A673 (cell line): ENCODE measurements around the gene TMEM184A. TPM values are rescaled to one million over a fixed set of nuclear protein-coding genes. Genes with fewer than 3 reads are reported as not detected.

ENCODE experiments used
- BruUV-seq: library from RNA; stranded (reverse); fragments of 400-500 nt; replicated peaks from 2 replicates; lab custom pipeline; 2021; lab: Mats Ljungman, UMichigan
- CTCF ChIA-PET: fragments of 300-600 bp; sonication (Branson Sonifier 250); formaldehyde crosslinking; loops from one replicate; lab custom pipeline; 2022; ENCODE audit warnings: antibody characterized with exemption; lab: Charles Lee
- POLR2A ChIA-PET: fragments of 300-600 bp; sonication (Branson Sonifier 250); formaldehyde crosslinking; loops from one replicate; lab custom pipeline; 2022; ENCODE audit warnings: antibody characterized with exemption; ENCODE audit not compliant: low non-redundant PET; lab: Charles Lee
- DNase-seq: peaks from one replicate; pipeline ENCODE4 v3.0.0-alpha.2; 2015; ENCODE audit warnings: low spot score
- H3K27ac ChIP-seq: fragments of 200-600 bp; sonication (generic); 2 replicates; pipeline ENCODE4 v1.5.1; 2016; ENCODE audit warnings: mixed run types, low read depth, mild to moderate bottlenecking, mixed read lengths, antibody characterized with exemption, low read length; ENCODE audit not compliant: poor library complexity, severe bottlenecking
- H3K27me3 ChIP-seq: fragments of 200-600 bp; sonication (generic); replicated peaks from 2 replicates; pipeline ENCODE4 v1.6.1; 2017; ENCODE audit warnings: mixed run types, low read depth, mild to moderate bottlenecking, mixed read lengths, antibody characterized with exemption, low read length; ENCODE audit not compliant: insufficient read depth, poor library complexity
- H3K36me3 ChIP-seq: fragments of 200-600 bp; sonication (generic); 2 replicates; pipeline ENCODE4 v1.6.1; 2016; ENCODE audit warnings: mixed run types, mild to moderate bottlenecking, mixed read lengths, antibody characterized with exemption, low read length; ENCODE audit not compliant: insufficient read depth, poor library complexity, severe bottlenecking
- H3K4me1 ChIP-seq: fragments of 200-600 bp; sonication (generic); 2 replicates; pipeline ENCODE4 v1.6.1; 2017; ENCODE audit warnings: mixed run types, mild to moderate bottlenecking, mixed read lengths, antibody characterized with exemption, low read length; ENCODE audit not compliant: insufficient read depth, poor library complexity, severe bottlenecking
- H3K4me3 ChIP-seq: fragments of 200-600 bp; sonication (generic); 2 replicates; pipeline ENCODE4 v1.5.1; 2016; ENCODE audit warnings: low read depth, mixed run types, mild to moderate bottlenecking, mixed read lengths, low read length; ENCODE audit not compliant: poor library complexity, severe bottlenecking
- H3K9me3 ChIP-seq: fragments of 200-600 bp; sonication (generic); 2 replicates; pipeline ENCODE4 v1.6.1; 2016; ENCODE audit warnings: mixed run types, low read depth, mild to moderate bottlenecking, mixed read lengths, antibody characterized with exemption, low read length; ENCODE audit not compliant: poor library complexity, severe bottlenecking
- CTCF ChIP-seq: fragments of 300-800, 200-600 bp; sonication (generic); conservative IDR thresholded peaks from 2 replicates; pipeline ENCODE4 v1.5.1; 2017; ENCODE audit warnings: low read depth, mild to moderate bottlenecking, antibody characterized with exemption, low read length, moderate library complexity, mixed read lengths
- EZH2 ChIP-seq: fragments of 200-600 bp; sonication (generic); IDR thresholded peaks from 2 replicates; pipeline ENCODE4 v1.6.1; 2017; ENCODE audit warnings: borderline replicate concordance, low read depth, mild to moderate bottlenecking, mixed read lengths, antibody characterized with exemption, low read length; ENCODE audit not compliant: poor library complexity, severe bottlenecking
- intact Hi-C: fragments of 100-400 bp; cut with micrococcal nuclease; formaldehyde crosslinking; loops from one replicate; pipeline ENCODE4 v1.10.0; 2022; ENCODE audit not compliant: unreplicated experiment
- total RNA-seq: library from RNA; stranded (reverse); gene quantifications from 2 replicates; pipeline ENCODE4 v1.2.3, GENCODE V29; 2021

The TMEM184A gene
- total RNA-seq, 1 experiment from 2014 or later: not detected

DNA sequence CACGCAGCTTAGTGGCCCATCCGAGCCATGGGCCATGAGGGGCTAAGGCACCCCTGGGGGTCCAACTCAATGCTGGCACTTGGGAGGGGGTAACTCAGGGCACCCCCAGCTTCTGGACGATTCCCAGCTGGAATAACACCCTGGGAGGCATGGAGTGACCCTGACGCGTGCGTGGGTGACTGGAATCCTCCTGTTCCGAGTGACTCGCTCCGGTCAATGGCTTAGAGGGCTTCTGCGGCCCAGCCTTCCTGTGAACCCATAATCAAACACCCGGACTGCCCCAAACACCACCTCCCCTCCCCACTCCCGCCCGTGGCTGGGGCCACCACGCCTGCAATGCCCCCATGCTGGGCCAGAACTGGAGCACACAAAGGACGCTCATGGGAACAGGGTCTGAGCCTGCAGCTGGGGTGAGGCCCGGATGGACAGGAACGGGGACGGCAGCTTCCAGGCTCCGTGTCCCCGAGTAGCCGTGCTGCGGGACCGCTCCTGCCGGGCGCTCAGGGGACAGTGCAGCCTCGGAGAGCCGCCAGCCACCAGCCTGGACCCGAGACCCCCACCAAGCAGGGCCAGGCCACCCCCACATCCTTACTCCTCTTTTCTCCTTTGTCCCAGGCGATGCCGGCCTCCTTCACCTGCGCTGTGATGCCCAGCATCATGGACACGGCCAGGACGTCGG is 60.3 kb downstream of the TMEM184A start:
- no TSS peak for BruUV-seq
- Histone ChIP-seq H3K9me3 (no peaks in the 10 kb centered on the region), H3K4me1 (no peaks in the 10 kb centered on the region), H3K4me3 (no peak overlapping the region), H3K27me3 (no peaks in the 10 kb centered on the region), H3K27ac (no peak overlapping the region), H3K36me3 (peaks cover 24% of the 10 kb centered on the region)
- TF ChIP-seq CTCF: no peak
- TF ChIP-seq EZH2: no peak
- intact Hi-C loops: no loop called here
- ChIA-PET POLR2A (interaction anchor here (0.7 kb wide), 1 partner anchor 372 kb away, joined by 3 read pairs; no protein-coding TSS in a partner anchor), CTCF (no interaction called here)
- no peak for DNase-seq

GRCh38 chr7:1494866-1495563 is 61.0 kb downstream of the TMEM184A start:
- H3K4me3 ChIP-seq: no peak overlapping the region
- POLR2A ChIA-PET: interaction anchor here (0.7 kb wide), 1 partner anchor 371 kb away, joined by 3 read pairs; no protein-coding TSS in a partner anchor
- DNase-seq: no peak
- no peaks in the 10 kb centered on the region for H3K9me3 ChIP-seq
- intact Hi-C loops: no loop called here
- H3K27ac ChIP-seq: no peak overlapping the region
- H3K27me3 ChIP-seq: no peaks in the 10 kb centered on the region
- H3K4me1 ChIP-seq: no peaks in the 10 kb centered on the region
- no TSS peak for BruUV-seq
- no peak for TF ChIP-seq CTCF
- no peak for TF ChIP-seq EZH2
- H3K36me3 ChIP-seq: peaks cover 24% of the 10 kb centered on the region
- CTCF ChIA-PET: no interaction called here

DNA sequence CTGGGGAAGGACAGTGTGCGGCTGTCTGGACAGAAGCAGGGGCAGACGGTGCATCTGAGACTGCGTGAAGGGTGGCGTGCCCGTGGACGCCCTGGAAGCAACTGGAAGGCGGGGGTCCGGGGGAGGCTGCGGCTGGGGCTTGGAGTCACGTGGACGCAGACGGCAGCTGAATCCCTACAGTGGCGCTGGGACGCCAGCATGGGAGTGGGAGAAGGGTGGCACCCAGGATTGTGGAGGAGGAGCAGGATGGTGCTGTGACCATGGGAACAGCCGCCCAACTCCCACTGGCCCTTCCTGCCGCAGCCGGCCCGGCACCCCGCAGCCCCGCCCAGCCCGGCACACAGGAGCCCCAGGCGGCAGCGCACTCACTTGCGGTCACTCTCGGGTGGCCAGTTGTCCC is 61.6 kb downstream of the TMEM184A start:
- H3K36me3 ChIP-seq: peaks cover 24% of the 10 kb centered on the region
- no peaks in the 10 kb centered on the region for H3K9me3 ChIP-seq
- DNase-seq: no peak
- intact Hi-C loops: no loop called here
- H3K4me1 ChIP-seq: no peaks in the 10 kb centered on the region
- no peak overlapping the region for H3K4me3 ChIP-seq
- no TSS peak for BruUV-seq
- no peak for TF ChIP-seq EZH2
- no peak for TF ChIP-seq CTCF
- ChIA-PET POLR2A (no interaction called here), CTCF (no interaction called here)
- H3K27me3 ChIP-seq: no peaks in the 10 kb centered on the region
- H3K27ac ChIP-seq: no peak overlapping the region
